GM23248 (cell line): ENCODE data around the gene PLCL2.

Experiments
- EZH2 ChIP-seq: fragments of 200-600 bp; sonication (generic); IDR thresholded peaks from 2 replicates; pipeline ENCODE4 v1.6.1; 2018; ENCODE audit warnings: antibody characterized with exemption, mild to moderate bottlenecking; ENCODE audit not compliant: insufficient read depth, poor library complexity, severe bottlenecking
- EZH2phosphoT487 ChIP-seq: fragments of 200-600 bp; sonication (generic); IDR thresholded peaks from 2 replicates; pipeline ENCODE4 v1.6.1; 2018; ENCODE audit warnings: antibody characterized with exemption, moderate library complexity, mild to moderate bottlenecking, low read depth; ENCODE audit not compliant: insufficient read depth

- TF ChIP-seq EZH2phosphoT487 (no peak), EZH2 (no peak)
Measured at GRCh38 chr3:16950845-16951244, 66.1 kb downstream of the PLCL2 start.
